K562 (cell line): ENCODE data around the gene SFSWAP. TPM values are rescaled to one million over a fixed set of nuclear protein-coding genes. Genes with fewer than 3 reads are reported as not detected.

Experiments
- ATAC-seq: fragments of 200-7000 bp; cut with Tn5 transposase; 3 replicates; pipeline ENCODE4 v1.9.1; 2020; ENCODE audit warnings: moderate library complexity
- BruUV-seq: library from RNA; stranded (reverse); fragments of 400-500 nt; replicated peaks from 2 replicates; lab custom pipeline; 2021; lab: Mats Ljungman, UMichigan
- CTCF ChIA-PET: fragments of 300-600 bp; formaldehyde crosslinking; extraction: SDS; loops from one replicate; lab custom pipeline; 2021; ENCODE audit warnings: low intra/inter-chr PET ratio; lab: Yijun Ruan, JAX
- POLR2A ChIA-PET: fragments of 300-600, 350-650 bp; sonication (Branson Sonifier 250); formaldehyde crosslinking; extraction: SDS; loops from one replicate; lab custom pipeline; 2021; ENCODE audit warnings: antibody characterized with exemption, inconsistent platforms; lab: Yijun Ruan, JAX
- DNase-seq, 4 experiments: peaks; one replicate each; pipeline versions ENCODE4 v3.0.0 to v3.0.0-alpha.2; 2011 to 2018; ENCODE audit warnings: low spot score in 3 of 4, mixed read lengths in 3 of 4; ENCODE audit errors: extremely low read depth in 1 of 4
- FAIRE-seq: peaks from 2 replicates; lab custom pipeline; 2011; peaks lifted over from hg19 to GRCh38; lab: Jason Lieb, UNC
- H2AFZ ChIP-seq: 2 replicates; pipeline ENCODE4 v1.6.0; 2011; ENCODE audit warnings: low read depth, low read length, control low read depth, inconsistent platforms
- H3K27ac ChIP-seq: fragments of 200-600 bp; 3 replicates; pipeline ENCODE4 v1.8.0; 2011; ENCODE audit warnings: low read depth, mild to moderate bottlenecking, control low read depth, inconsistent platforms, low read length, moderate library complexity, mixed read lengths; ENCODE audit errors: extremely low read depth
- H3K27me3 ChIP-seq, 2 experiments: fragments of 300-600 bp in 1 of 2; 2 replicates in 1 of 2; 3 replicates in 1 of 2; pipeline versions ENCODE4 v1.6.0 to v1.8.0; 2011; ENCODE audit warnings: inconsistent platforms in 2 of 2, low read length in 2 of 2, mild to moderate bottlenecking in 1 of 2, mixed read lengths in 1 of 2, moderate library complexity in 1 of 2; ENCODE audit not compliant: control insufficient read depth in 2 of 2, insufficient read depth in 2 of 2
- H3K36me3 ChIP-seq: fragments of 300-600 bp; 3 replicates; pipeline ENCODE4 v1.8.0; 2011; ENCODE audit warnings: mild to moderate bottlenecking, low read length, inconsistent platforms; ENCODE audit not compliant: control insufficient read depth, insufficient read depth
- H3K4me1 ChIP-seq, 2 experiments: fragments of 200-600 bp in 1 of 2; replicated peaks in 1 of 2; 2 replicates in 1 of 2; 3 replicates in 1 of 2; pipeline versions ENCODE4 v1.5.1 to v1.8.0; 2011; ENCODE audit warnings: inconsistent platforms in 2 of 2, low read length in 2 of 2, mild to moderate bottlenecking in 1 of 2, mixed read lengths in 1 of 2, moderate library complexity in 1 of 2; ENCODE audit not compliant: control insufficient read depth in 2 of 2, insufficient read depth in 2 of 2
- H3K4me2 ChIP-seq: 2 replicates; pipeline ENCODE4 v1.6.1; 2011; ENCODE audit warnings: low read length, control low read depth, inconsistent platforms, mixed read lengths; ENCODE audit not compliant: insufficient read depth
- H3K4me3 ChIP-seq: fragments of 200-600 bp; sonication (generic), shearing (Covaris generic); 2 replicates; pipeline ENCODE4 v1.5.1; 2016; ENCODE audit warnings: control low read depth, inconsistent platforms
- H3K79me2 ChIP-seq: fragments of 200-600 bp; 3 replicates; pipeline ENCODE4 v1.8.0; 2011; ENCODE audit warnings: low read length, inconsistent platforms; ENCODE audit not compliant: control insufficient read depth, insufficient read depth
- H3K9ac ChIP-seq, 2 experiments: 2 replicates each; pipeline versions ENCODE4 v1.6.0 to v1.6.1; 2011; ENCODE audit warnings: low read depth in 2 of 2, low read length in 2 of 2, control low read depth in 1 of 2, inconsistent platforms in 1 of 2, mild to moderate bottlenecking in 1 of 2, mixed read lengths in 1 of 2; ENCODE audit not compliant: insufficient read depth in 1 of 2
- H3K9me1 ChIP-seq: one replicate; pipeline ENCODE4 v1.6.0; 2011; ENCODE audit warnings: inconsistent platforms, mild to moderate bottlenecking, low read length, moderate library complexity; ENCODE audit not compliant: control insufficient read depth, insufficient read depth
- H3K9me3 ChIP-seq: replicated peaks from 2 replicates; pipeline ENCODE4 v1.5.1; 2011; ENCODE audit warnings: low read depth, low read length, inconsistent platforms; ENCODE audit not compliant: control insufficient read depth, insufficient read depth
- H4K20me1 ChIP-seq: replicated peaks from 2 replicates; pipeline ENCODE4 v1.6.1; 2011; ENCODE audit warnings: low read length, inconsistent platforms, mixed read lengths; ENCODE audit not compliant: control insufficient read depth, insufficient read depth
- GATAD2B ChIP-seq: fragments of 450-650 bp; IDR thresholded peaks from 2 replicates; pipeline ENCODE4 v1.6.1; 2017; ENCODE audit warnings: mild to moderate bottlenecking, borderline replicate concordance
- IRF2 ChIP-seq: sonication (generic); formaldehyde crosslinking; IDR thresholded peaks from 2 replicates; pipeline ENCODE4 v1.8.1; 2022; ENCODE audit warnings: mild to moderate bottlenecking, missing genetic modification reagents
- KDM1A ChIP-seq, 2 experiments: fragments of 450-650 bp; IDR thresholded peaks; 2 replicates each; pipeline ENCODE4 v1.6.1; 2016; ENCODE audit warnings: mild to moderate bottlenecking in 2 of 2
- SAP30 ChIP-seq: fragments of 200-600 bp; sonication (generic); IDR thresholded peaks from 2 replicates; pipeline ENCODE4 v1.6.1; 2012; ENCODE audit warnings: borderline replicate concordance, low read depth, mild to moderate bottlenecking, moderate library complexity, low read length, control low read depth, inconsistent platforms; ENCODE audit not compliant: insufficient read depth, poor library complexity, severe bottlenecking
- SMAD3 ChIP-seq: fragments of 450-650 bp; formaldehyde crosslinking; conservative IDR thresholded peaks from 2 replicates; pipeline ENCODE4 v1.4.0; 2020; ENCODE audit warnings: mild to moderate bottlenecking
- SREBF2 ChIP-seq: sonication (generic); formaldehyde crosslinking; IDR thresholded peaks from 2 replicates; pipeline ENCODE4 v1.4.0; 2020; ENCODE audit warnings: mild to moderate bottlenecking, missing genetic modification reagents
- TAF15 ChIP-seq: fragments of 200-400 bp; formaldehyde crosslinking; IDR thresholded peaks from 2 replicates; pipeline ENCODE4 v1.6.1; 2017; ENCODE audit warnings: mild to moderate bottlenecking, low read depth, low read length, moderate library complexity
- TEAD1 ChIP-seq, 2 experiments: fragments of 450-650 bp in 1 of 2; sonication (generic) in 1 of 2; formaldehyde crosslinking; IDR thresholded peaks; 2 replicates each; pipeline versions ENCODE4 v1.4.0 to v1.8.0; 2020 to 2022; ENCODE audit warnings: mild to moderate bottlenecking in 2 of 2, missing genetic modification reagents in 1 of 2
- WGBS: fragments of 100-300 bp; shearing (Covaris generic); methylation state at CpG from one replicate; pipeline ENCODE4 v1.1.6; 2016; ENCODE audit warnings: low coverage, mixed read lengths; ENCODE audit not compliant: insufficient coverage; ENCODE audit errors: missing lambda C conversion rate; 5-methylcytosine and 5-hydroxymethylcytosine counted together
- in situ Hi-C: fragments of 300-500 bp; cut with MboI; formaldehyde crosslinking; loops from 4 replicates; pipeline ENCODE4 v1.15.0; 2018; ENCODE audit warnings: inconsistent platforms, mixed read lengths
- intact Hi-C: fragments of 100-400 bp; cut with micrococcal nuclease; formaldehyde crosslinking; loops from 2 replicates; pipeline ENCODE4 v1.14.2; 2022
- polyA plus RNA-seq, 8 experiments: library from polyadenylated mRNA; depleted of rRNA in 4 of 8; stranded (reverse) in 5 of 8; unstranded in 3 of 8; fragments of >200 nt; fragmentation: Nextera tagmentation in 2 of 8; fragmentation: Illumina TruSeq in 1 of 8; extraction: Ambion mirVana in 2 of 8; extraction: Trizol in 1 of 8; gene quantifications; 2 replicates each; pipeline versions ENCODE4 v1.2.1 to v1.2.3, GENCODE V29; 2011 to 2014; ENCODE audit warnings: inconsistent platforms in 1 of 8, missing spikeins in 1 of 8
- total RNA-seq, 7 experiments: library from RNA; depleted of rRNA in 6 of 7; stranded (reverse); fragments of >200 nt in 6 of 7; fragmentation: Illumina TruSeq in 2 of 7; extraction: Trizol in 2 of 7; gene quantifications; 2 replicates each; pipeline versions ENCODE4 v1.2.1 to v1.2.3, GENCODE V29; 2011 to 2021; ENCODE audit warnings: low replicate concordance in 1 of 7
- TF ChIP-seq, protein P1 (sequence below): sonication (generic); formaldehyde crosslinking; IDR thresholded peaks from 2 replicates; pipeline ENCODE4 v1.8.0; 2023; ENCODE audit warnings: missing genetic modification reagents, mild to moderate bottlenecking, borderline replicate concordance

SFSWAP gene
- total and polyA plus RNA-seq, 9 of the 15 experiments (the other 6 are each of a cell fraction or from before 2014, with no cell fraction given), result 2.4 to 60.4 (median 32.6) TPM

- H3K27me3 ChIP-seq, result peaks cover 3 to 9% of the 10 kb centered on the region in 2 experiments; a peak in 3 of 5 replicates
- intact Hi-C loops (loop anchor here (5.0 to 10.0 kb wide), 3 partner anchors 214 to 1066 kb away; no protein-coding TSS in a partner anchor), in situ Hi-C loops (loop anchor here (10.0 kb wide), 1 partner anchor 726 kb away; no protein-coding TSS in a partner anchor)
- H3K4me3 ChIP-seq, result peak overlapping the region; percentile 54
- H3K36me3 ChIP-seq, result no peaks in the 10 kb centered on the region
- CTCF ChIA-PET, result interaction anchor here (0.7 to 2.1 kb wide), 3 partner anchors 75 to 727 kb away, joined by 3 to 11 read pairs (median 3); no protein-coding TSS in a partner anchor
- peak overlapping the region in 1 of 2 experiments; percentile 85; a peak in 2 of 4 replicates for H3K9ac ChIP-seq
- peaks cover 28% of the 10 kb centered on the region; the same call in 1 of the 2 replicates for H4K20me1 ChIP-seq
- no peak overlapping the region for H3K27ac ChIP-seq
- H3K4me1 ChIP-seq, result peaks cover 12 to 72% of the 10 kb centered on the region in 2 experiments; a peak in 4 of 5 replicates
- no peak for DNase-seq
- TF ChIP-seq TAF15 (no peak), KDM1A (IDR thresholded peaks at IDR 0.05) (no peak), SREBF2 (CRISPR knock-in tag) (no peak), IRF2 (CRISPR knock-in tag) (0 out of 2 replicates have a peak, but pooled peaks have one; percentile 39), SAP30 (peak; percentile 36), SMAD3 (no peak), TEAD1 (CRISPR knock-in tag; IDR thresholded peaks at IDR 0.05) (0 out of 4 replicates have a peak, but pooled peaks of 1 of the 2 experiments have one; percentile 23), GATAD2B (no peak)
- TF ChIP-seq, protein P1, sequence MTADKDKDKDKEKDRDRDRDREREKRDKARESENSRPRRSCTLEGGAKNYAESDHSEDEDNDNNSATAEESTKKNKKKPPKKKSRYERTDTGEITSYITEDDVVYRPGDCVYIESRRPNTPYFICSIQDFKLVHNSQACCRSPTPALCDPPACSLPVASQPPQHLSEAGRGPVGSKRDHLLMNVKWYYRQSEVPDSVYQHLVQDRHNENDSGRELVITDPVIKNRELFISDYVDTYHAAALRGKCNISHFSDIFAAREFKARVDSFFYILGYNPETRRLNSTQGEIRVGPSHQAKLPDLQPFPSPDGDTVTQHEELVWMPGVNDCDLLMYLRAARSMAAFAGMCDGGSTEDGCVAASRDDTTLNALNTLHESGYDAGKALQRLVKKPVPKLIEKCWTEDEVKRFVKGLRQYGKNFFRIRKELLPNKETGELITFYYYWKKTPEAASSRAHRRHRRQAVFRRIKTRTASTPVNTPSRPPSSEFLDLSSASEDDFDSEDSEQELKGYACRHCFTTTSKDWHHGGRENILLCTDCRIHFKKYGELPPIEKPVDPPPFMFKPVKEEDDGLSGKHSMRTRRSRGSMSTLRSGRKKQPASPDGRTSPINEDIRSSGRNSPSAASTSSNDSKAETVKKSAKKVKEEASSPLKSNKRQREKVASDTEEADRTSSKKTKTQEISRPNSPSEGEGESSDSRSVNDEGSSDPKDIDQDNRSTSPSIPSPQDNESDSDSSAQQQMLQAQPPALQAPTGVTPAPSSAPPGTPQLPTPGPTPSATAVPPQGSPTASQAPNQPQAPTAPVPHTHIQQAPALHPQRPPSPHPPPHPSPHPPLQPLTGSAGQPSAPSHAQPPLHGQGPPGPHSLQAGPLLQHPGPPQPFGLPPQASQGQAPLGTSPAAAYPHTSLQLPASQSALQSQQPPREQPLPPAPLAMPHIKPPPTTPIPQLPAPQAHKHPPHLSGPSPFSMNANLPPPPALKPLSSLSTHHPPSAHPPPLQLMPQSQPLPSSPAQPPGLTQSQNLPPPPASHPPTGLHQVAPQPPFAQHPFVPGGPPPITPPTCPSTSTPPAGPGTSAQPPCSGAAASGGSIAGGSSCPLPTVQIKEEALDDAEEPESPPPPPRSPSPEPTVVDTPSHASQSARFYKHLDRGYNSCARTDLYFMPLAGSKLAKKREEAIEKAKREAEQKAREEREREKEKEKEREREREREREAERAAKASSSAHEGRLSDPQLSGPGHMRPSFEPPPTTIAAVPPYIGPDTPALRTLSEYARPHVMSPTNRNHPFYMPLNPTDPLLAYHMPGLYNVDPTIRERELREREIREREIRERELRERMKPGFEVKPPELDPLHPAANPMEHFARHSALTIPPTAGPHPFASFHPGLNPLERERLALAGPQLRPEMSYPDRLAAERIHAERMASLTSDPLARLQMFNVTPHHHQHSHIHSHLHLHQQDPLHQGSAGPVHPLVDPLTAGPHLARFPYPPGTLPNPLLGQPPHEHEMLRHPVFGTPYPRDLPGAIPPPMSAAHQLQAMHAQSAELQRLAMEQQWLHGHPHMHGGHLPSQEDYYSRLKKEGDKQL, result no peak
- POLR2A ChIA-PET, result interaction anchor here (0.6 kb wide), 2 partner anchors 99 to 699 kb away, joined by 3 read pairs; no protein-coding TSS in a partner anchor
- peak overlapping the region; percentile 63 for H3K4me2 ChIP-seq
- WGBS, result 29% methylated on average over 23 of the region's 33 CpGs
- peaks cover 21% of the 10 kb centered on the region for H3K79me2 ChIP-seq
- H3K9me3 ChIP-seq, result no peaks in the 10 kb centered on the region
- no peak; the same call in 2 of the 3 replicates for ATAC-seq
- H2AFZ ChIP-seq, result peak overlapping the region; percentile 41; the same call in 1 of the 2 replicates
- H3K9me1 ChIP-seq, result no peaks in the 10 kb centered on the region
- FAIRE-seq, result no peak
- BruUV-seq, result no TSS peak
Observed at GRCh38 chr12:131830914-131831571, 120.2 kb downstream of the SFSWAP start.
